ENCODE measurements around the gene CNTN4.

GRCh38 chr3:2929574-2929973 is 830.9 kb downstream of the CNTN4 start:
- TF ChIP-seq, protein P1, sequence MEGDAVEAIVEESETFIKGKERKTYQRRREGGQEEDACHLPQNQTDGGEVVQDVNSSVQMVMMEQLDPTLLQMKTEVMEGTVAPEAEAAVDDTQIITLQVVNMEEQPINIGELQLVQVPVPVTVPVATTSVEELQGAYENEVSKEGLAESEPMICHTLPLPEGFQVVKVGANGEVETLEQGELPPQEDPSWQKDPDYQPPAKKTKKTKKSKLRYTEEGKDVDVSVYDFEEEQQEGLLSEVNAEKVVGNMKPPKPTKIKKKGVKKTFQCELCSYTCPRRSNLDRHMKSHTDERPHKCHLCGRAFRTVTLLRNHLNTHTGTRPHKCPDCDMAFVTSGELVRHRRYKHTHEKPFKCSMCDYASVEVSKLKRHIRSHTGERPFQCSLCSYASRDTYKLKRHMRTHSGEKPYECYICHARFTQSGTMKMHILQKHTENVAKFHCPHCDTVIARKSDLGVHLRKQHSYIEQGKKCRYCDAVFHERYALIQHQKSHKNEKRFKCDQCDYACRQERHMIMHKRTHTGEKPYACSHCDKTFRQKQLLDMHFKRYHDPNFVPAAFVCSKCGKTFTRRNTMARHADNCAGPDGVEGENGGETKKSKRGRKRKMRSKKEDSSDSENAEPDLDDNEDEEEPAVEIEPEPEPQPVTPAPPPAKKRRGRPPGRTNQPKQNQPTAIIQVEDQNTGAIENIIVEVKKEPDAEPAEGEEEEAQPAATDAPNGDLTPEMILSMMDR (IDR thresholded peaks at IDR 0.05): no peak
- TF ChIP-seq POLR2A (IDR thresholded peaks at IDR 0.05; ENCODE audit: low read depth) (no peak), POLR2AphosphoS5 (IDR thresholded peaks at IDR 0.05) (no peak), EP300 (IDR thresholded peaks at IDR 0.05) (no peak)
